Neural cell (in vitro differentiated cells): ENCODE measurements around the gene CLDN20. TPM values are rescaled to one million over a fixed set of nuclear protein-coding genes. Genes with fewer than 3 reads are reported as not detected.

ENCODE experiments used
- H2AFZ ChIP-seq: fragments of 200-600, 300-800 bp; sonication (generic), shearing (Covaris generic); 2 replicates; pipeline ENCODE4 v1.6.0; 2014; ENCODE audit warnings: low read depth, mild to moderate bottlenecking, antibody characterized with exemption, low read length, moderate library complexity
- H3F3A ChIP-seq: fragments of 200-600 bp; shearing (Covaris generic); 2 replicates; pipeline ENCODE4 v1.6.1; 2016; ENCODE audit warnings: mild to moderate bottlenecking, moderate library complexity, mixed read lengths, antibody characterized with exemption, low read length; ENCODE audit not compliant: insufficient read depth, poor library complexity, severe bottlenecking
- H3K27ac ChIP-seq: fragments of 200-600, 300-800 bp; sonication (generic), shearing (Covaris generic); 2 replicates; pipeline ENCODE4 v1.5.1; 2014; ENCODE audit warnings: mild to moderate bottlenecking, low read length, moderate library complexity
- H3K27me3 ChIP-seq: fragments of 300-800, 200-600 bp; sonication (generic), shearing (Covaris generic); 2 replicates; pipeline ENCODE4 v1.6.0; 2014; ENCODE audit warnings: mild to moderate bottlenecking, low read depth, low read length, moderate library complexity; ENCODE audit not compliant: insufficient read depth
- H3K36me3 ChIP-seq: fragments of 300-800, 200-600 bp; sonication (generic), shearing (Covaris generic); 2 replicates; pipeline ENCODE4 v1.5.1; 2014; ENCODE audit warnings: mild to moderate bottlenecking, antibody characterized with exemption, low read length, moderate library complexity; ENCODE audit not compliant: insufficient read depth
- H3K4me2 ChIP-seq: fragments of 300-800, 200-600 bp; sonication (generic), shearing (Covaris generic); 2 replicates; pipeline ENCODE4 v1.6.0; 2014; ENCODE audit warnings: mild to moderate bottlenecking, low read length
- H3K4me3 ChIP-seq: fragments of 300-800, 200-600 bp; sonication (generic), shearing (Covaris generic); 2 replicates; pipeline ENCODE4 v1.5.1; 2014; ENCODE audit warnings: mild to moderate bottlenecking, low read length, moderate library complexity
- H3K79me2 ChIP-seq: fragments of 200-600 bp; shearing (Covaris generic); replicated peaks from 2 replicates; pipeline ENCODE4 v1.6.0; 2014; ENCODE audit warnings: mild to moderate bottlenecking, low read length, moderate library complexity; ENCODE audit not compliant: insufficient read depth
- H3K9ac ChIP-seq: fragments of 300-800, 200-600 bp; sonication (generic), shearing (Covaris generic); 2 replicates; pipeline ENCODE4 v1.6.1; 2016; ENCODE audit warnings: mild to moderate bottlenecking, low read length, mixed read lengths
- H3K9me2 ChIP-seq: fragments of 200-600 bp; shearing (Covaris generic); 2 replicates; pipeline ENCODE4 v1.6.1; 2016; ENCODE audit warnings: mild to moderate bottlenecking, low read length, mixed read lengths; ENCODE audit not compliant: insufficient read depth
- H3K9me3 ChIP-seq: fragments of 200-600, 300-800 bp; sonication (generic), shearing (Covaris generic); 2 replicates; pipeline ENCODE4 v1.6.1; 2016; ENCODE audit warnings: mild to moderate bottlenecking, mixed run types, low read length, moderate library complexity, mixed read lengths
- H4K20me1 ChIP-seq: fragments of 200-600 bp; shearing (Covaris generic); 2 replicates; pipeline ENCODE4 v1.6.1; 2016; ENCODE audit warnings: mild to moderate bottlenecking, mixed run types; ENCODE audit not compliant: insufficient read depth
- CTCF ChIP-seq: fragments of 450-650 bp; IDR thresholded peaks from 2 replicates; pipeline ENCODE4 v1.5.1; 2014; ENCODE audit warnings: antibody characterized with exemption, mild to moderate bottlenecking, moderate library complexity; ENCODE audit not compliant: poor library complexity, severe bottlenecking
- EP300 ChIP-seq: fragments of 450-650 bp; conservative IDR thresholded peaks from 2 replicates; pipeline ENCODE4 v1.6.1; 2014; ENCODE audit warnings: antibody characterized with exemption, mild to moderate bottlenecking, moderate library complexity; ENCODE audit not compliant: poor library complexity, severe bottlenecking
- EZH2 ChIP-seq: fragments of 200-600, 300-800 bp; shearing (Covaris generic), sonication (generic); IDR thresholded peaks from 2 replicates; pipeline ENCODE4 v1.6.1; 2014; ENCODE audit warnings: antibody characterized with exemption, low read length, borderline replicate concordance, mild to moderate bottlenecking; ENCODE audit not compliant: insufficient read depth, poor library complexity, severe bottlenecking
- MXI1 ChIP-seq: fragments of 450-650 bp; conservative IDR thresholded peaks from 2 replicates; pipeline ENCODE4 v1.6.1; 2014; ENCODE audit warnings: antibody characterized with exemption, mild to moderate bottlenecking; ENCODE audit not compliant: poor library complexity, severe bottlenecking
- POLR2AphosphoS5 ChIP-seq: IDR thresholded peaks from 2 replicates; pipeline ENCODE4 v1.6.1; 2012
- RAD21 ChIP-seq: fragments of 450-650 bp; conservative IDR thresholded peaks from 2 replicates; pipeline ENCODE4 v1.6.1; 2014; ENCODE audit warnings: antibody characterized with exemption, mild to moderate bottlenecking, moderate library complexity
- SMC3 ChIP-seq: fragments of 450-650 bp; conservative IDR thresholded peaks from 2 replicates; pipeline ENCODE4 v1.6.1; 2014; ENCODE audit warnings: antibody characterized with exemption, mild to moderate bottlenecking, moderate library complexity; ENCODE audit not compliant: poor library complexity
- TAF1 ChIP-seq: IDR thresholded peaks from 2 replicates; pipeline ENCODE4 v1.6.1; 2012; ENCODE audit warnings: low read depth
- polyA plus RNA-seq: library from polyadenylated mRNA; depleted of rRNA; stranded (reverse); fragments of >200 nt; gene quantifications from 2 replicates; pipeline ENCODE4 v1.2.3, GENCODE V29; 2014
- TF ChIP-seq, protein P1 (sequence below): IDR thresholded peaks from 2 replicates; pipeline ENCODE4 v1.6.1; 2012; ENCODE audit warnings: borderline replicate concordance

Gene CLDN20
- polyA plus RNA-seq, 1 donor from 2014 or later, result not detected

DNA sequence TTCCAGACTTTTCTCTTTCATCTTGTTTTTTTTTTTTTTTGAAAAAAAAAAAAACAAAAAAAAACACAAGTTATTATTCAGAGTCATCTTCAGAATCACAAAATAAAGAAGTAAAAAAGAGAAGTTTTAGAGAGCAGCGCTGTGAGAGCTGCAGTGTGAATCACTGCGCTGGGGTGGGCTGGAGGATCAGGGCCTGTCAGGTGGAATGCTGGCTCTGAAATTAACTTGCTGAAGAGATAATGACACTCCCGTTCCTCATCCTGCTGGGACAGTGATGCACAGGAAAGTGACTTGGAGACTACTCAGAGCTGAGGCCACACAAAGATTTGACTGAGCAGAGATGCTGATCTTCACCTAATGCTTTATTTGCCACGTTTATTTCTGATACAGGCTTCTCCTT, 42.7 kb upstream of the CLDN20 start:
- Histone ChIP-seq H2AFZ (no peak overlapping the region), H3K4me2 (no peak overlapping the region), H3K9me2 (no peaks in the 10 kb centered on the region), H3K9ac (peak overlapping the region; percentile 8), H3K27me3 (no peaks in the 10 kb centered on the region), H3F3A (peaks cover 3% of the 10 kb centered on the region), H3K4me3 (peak overlapping the region; percentile 68), H3K27ac (peak overlapping the region; percentile 45), H3K9me3 (no peaks in the 10 kb centered on the region), H4K20me1 (no peaks in the 10 kb centered on the region), H3K79me2 (peaks cover 67% of the 10 kb centered on the region), H3K36me3 (no peaks in the 10 kb centered on the region)
- TF ChIP-seq CTCF (no peak), EP300 (peak; percentile 19), POLR2AphosphoS5 (peak; percentile 24)

- no peak for TF ChIP-seq EP300
- no peak for TF ChIP-seq CTCF
- no peak for TF ChIP-seq MXI1
- TF ChIP-seq POLR2AphosphoS5, result no peak
- TF ChIP-seq, protein P1, sequence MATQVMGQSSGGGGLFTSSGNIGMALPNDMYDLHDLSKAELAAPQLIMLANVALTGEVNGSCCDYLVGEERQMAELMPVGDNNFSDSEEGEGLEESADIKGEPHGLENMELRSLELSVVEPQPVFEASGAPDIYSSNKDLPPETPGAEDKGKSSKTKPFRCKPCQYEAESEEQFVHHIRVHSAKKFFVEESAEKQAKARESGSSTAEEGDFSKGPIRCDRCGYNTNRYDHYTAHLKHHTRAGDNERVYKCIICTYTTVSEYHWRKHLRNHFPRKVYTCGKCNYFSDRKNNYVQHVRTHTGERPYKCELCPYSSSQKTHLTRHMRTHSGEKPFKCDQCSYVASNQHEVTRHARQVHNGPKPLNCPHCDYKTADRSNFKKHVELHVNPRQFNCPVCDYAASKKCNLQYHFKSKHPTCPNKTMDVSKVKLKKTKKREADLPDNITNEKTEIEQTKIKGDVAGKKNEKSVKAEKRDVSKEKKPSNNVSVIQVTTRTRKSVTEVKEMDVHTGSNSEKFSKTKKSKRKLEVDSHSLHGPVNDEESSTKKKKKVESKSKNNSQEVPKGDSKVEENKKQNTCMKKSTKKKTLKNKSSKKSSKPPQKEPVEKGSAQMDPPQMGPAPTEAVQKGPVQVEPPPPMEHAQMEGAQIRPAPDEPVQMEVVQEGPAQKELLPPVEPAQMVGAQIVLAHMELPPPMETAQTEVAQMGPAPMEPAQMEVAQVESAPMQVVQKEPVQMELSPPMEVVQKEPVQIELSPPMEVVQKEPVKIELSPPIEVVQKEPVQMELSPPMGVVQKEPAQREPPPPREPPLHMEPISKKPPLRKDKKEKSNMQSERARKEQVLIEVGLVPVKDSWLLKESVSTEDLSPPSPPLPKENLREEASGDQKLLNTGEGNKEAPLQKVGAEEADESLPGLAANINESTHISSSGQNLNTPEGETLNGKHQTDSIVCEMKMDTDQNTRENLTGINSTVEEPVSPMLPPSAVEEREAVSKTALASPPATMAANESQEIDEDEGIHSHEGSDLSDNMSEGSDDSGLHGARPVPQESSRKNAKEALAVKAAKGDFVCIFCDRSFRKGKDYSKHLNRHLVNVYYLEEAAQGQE, result no peak
- TF ChIP-seq SMC3, result no peak
- no peak for TF ChIP-seq EZH2
- no peak for TF ChIP-seq RAD21
- TF ChIP-seq TAF1, result no peak
- Histone ChIP-seq H3K9ac (no peak overlapping the region), H3K27ac (no peak overlapping the region), H3K79me2 (peaks cover 68% of the 10 kb centered on the region), H3K4me3 (no peak overlapping the region), H3K4me2 (no peak overlapping the region), H3K9me3 (no peaks in the 10 kb centered on the region), H4K20me1 (no peaks in the 10 kb centered on the region), H2AFZ (no peak overlapping the region), H3K9me2 (no peaks in the 10 kb centered on the region), H3K27me3 (no peaks in the 10 kb centered on the region), H3K36me3 (no peaks in the 10 kb centered on the region), H3F3A (peaks cover 3% of the 10 kb centered on the region)
Measured at GRCh38 chr6:155222506-155222905, 41.3 kb upstream of the CLDN20 start.
